Activated naive CD4-positive, alpha-beta T cell treated with anti-CD3 and anti-CD28 coated beads, Interleukin-2, amount 50 U/mL, for 72 hours (primary cell): Measurements from ENCODE around the gene KPNA5. TPM values are rescaled to one million over a fixed set of nuclear protein-coding genes. Genes with fewer than 3 reads are reported as not detected.
"Not testable (repeated sequence)": the region's sequence is repeated elsewhere in the genome, so short reads cannot be mapped to it uniquely, and the experiment has no call there.

Experiments used
- ATAC-seq, 2 donors: fragments of 150-1000 bp; cut with Tn5 transposase; 2 replicates each; pipeline ENCODE4 v1.10.0; 2021; ENCODE audit warnings: mild to moderate bottlenecking in 2 of 2, moderate library complexity in 2 of 2
- DNase-seq, 2 donors: peaks; one replicate each; pipeline ENCODE4 v3.0.0; 2021 to 2022; ENCODE audit warnings: low spot score in 2 of 2
- H3K27ac Mint-ChIP-seq, 2 donors: one replicate each; pipeline ENCODE4 v1.8.0; 2022; ENCODE audit warnings: mild to moderate bottlenecking in 2 of 2, mixed read lengths in 2 of 2
- H3K36me3 Mint-ChIP-seq, 2 donors: one replicate each; pipeline ENCODE4 v1.8.0; 2022; ENCODE audit warnings: mixed read lengths in 2 of 2
- H3K9me3 Mint-ChIP-seq, 2 donors: one replicate each; pipeline ENCODE4 v1.8.0; 2022; ENCODE audit warnings: mixed read lengths in 2 of 2
- total RNA-seq, 2 donors: library from RNA; stranded (reverse); gene quantifications; one replicate each; pipeline ENCODE4 v1.2.3, GENCODE V29; 2022

The KPNA5 gene
- total RNA-seq, 2 donors from 2014 or later, result 7.8 to 8.7 TPM

DNA sequence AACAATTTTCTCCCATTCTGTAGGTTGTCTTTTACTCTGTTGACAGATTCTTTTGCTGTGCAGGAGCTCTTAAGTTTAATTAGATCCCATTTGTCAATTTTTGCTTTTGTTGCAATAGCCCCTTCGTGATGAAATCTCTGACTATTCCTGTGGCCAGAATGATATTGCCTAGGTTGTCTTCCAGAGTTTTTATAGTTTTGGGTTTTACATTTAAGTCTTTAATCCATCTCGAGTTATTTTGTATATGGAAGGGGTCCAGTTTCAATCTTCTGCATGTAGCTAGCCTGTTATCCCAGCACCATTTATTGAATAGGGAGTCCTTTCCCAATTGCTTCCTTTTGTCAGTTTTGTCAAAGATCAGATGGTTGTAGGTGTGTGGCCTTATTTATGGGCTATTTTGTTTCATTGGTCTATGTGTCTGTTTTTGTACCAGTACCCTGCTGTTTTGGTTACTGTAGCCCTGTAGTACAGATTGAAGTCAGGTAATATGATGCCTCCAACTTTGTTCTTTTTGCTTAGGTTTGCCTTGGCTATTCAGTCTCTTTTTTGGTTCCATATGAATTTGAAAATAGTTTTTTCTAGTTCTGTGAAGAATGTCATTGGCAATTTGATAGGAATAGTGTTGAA, 5.6 kb downstream of the KPNA5 start:
- DNase-seq, ATAC-seq, H3K9me3 Mint-ChIP-seq: not testable (repeated sequence)
- Mint-ChIP-seq H3K27ac (peak overlapping the region in 1 of 2 donors; percentile 8), H3K36me3 (peaks cover 7 to 33% of the 10 kb centered on the region in 2 donors)

- no peaks in the 10 kb centered on the region for H3K9me3 Mint-ChIP-seq
- H3K27ac Mint-ChIP-seq, result no peak overlapping the region
- ATAC-seq (no peak), DNase-seq (no peak)
- peaks cover 8 to 29% of the 10 kb centered on the region in 2 donors for H3K36me3 Mint-ChIP-seq
These were observed 10.1 kb downstream of the KPNA5 start for GRCh38 chr6:116691154-116691553.

DNA sequence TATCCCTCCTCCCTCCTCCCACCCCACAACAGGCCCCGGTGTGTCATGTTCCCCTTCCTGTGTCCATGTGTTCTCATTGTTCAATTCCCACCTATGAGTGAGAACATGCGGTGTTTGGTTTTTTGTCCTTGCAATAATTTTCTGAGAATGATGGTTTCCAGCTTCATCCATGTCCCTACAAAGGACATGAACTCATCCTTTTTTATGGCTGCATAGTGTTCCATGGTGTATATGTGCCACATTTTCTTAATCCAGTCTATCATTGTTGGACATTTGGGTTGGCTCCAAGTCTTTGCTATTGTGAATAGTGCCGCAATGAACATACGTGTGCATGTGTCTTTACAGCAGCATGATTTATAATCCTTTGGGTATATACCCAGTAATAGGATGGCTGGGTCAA, 11.9 kb downstream of the KPNA5 start:
- DNase-seq, H3K27ac Mint-ChIP-seq: not testable (repeated sequence)

GRCh38 chr6:116693275-116693674, 12.3 kb downstream of the KPNA5 start:
- H3K27ac Mint-ChIP-seq, ATAC-seq, DNase-seq, H3K9me3 Mint-ChIP-seq: not testable (repeated sequence)
- H3K36me3 Mint-ChIP-seq, result peaks cover 16 to 35% of the 10 kb centered on the region in 2 donors

More for the DNA sequence above, 11.9 kb downstream of the KPNA5 start:
- ATAC-seq, H3K9me3 Mint-ChIP-seq: not testable (repeated sequence)
- H3K36me3 Mint-ChIP-seq, result peaks cover 13 to 31% of the 10 kb centered on the region in 2 donors

GRCh38 chr6:116695401-116695800, 14.4 kb downstream of the KPNA5 start:
- ATAC-seq, result peak; percentile 71 to 78
- DNase-seq, result no peak
- H3K36me3 Mint-ChIP-seq, result peaks cover 20 to 37% of the 10 kb centered on the region in 2 donors
- H3K27ac Mint-ChIP-seq, result no peak overlapping the region
- H3K9me3 Mint-ChIP-seq, result peaks cover 0 to 3% of the 10 kb centered on the region in 2 donors

DNA sequence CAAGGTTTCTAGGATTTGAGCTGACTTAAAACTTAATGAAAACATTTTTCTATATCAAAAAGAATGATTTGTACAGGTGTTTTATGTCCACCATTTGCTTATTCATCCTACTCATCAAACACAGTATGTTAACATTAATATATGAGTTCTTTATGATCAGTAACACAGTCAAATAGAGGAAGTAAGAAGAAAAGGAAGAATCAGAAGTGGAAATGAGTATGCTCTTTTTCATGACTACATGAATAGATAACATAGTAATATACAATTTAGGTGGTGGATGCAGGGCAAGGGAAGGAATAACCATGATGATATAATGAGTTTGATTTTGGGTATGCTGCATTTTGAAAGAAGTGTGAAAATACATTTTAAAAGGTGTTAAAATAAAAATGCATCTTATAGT, 16.5 kb downstream of the KPNA5 start:
- Mint-ChIP-seq H3K36me3 (peaks cover 26 to 42% of the 10 kb centered on the region in 2 donors), H3K27ac (no peak overlapping the region), H3K9me3 (peaks cover 0 to 3% of the 10 kb centered on the region in 2 donors)
- ATAC-seq (no peak), DNase-seq (no peak)

GRCh38 chr6:116703888-116704287, 22.9 kb downstream of the KPNA5 start:
- not testable (repeated sequence) for H3K9me3 Mint-ChIP-seq, ATAC-seq, DNase-seq, H3K27ac Mint-ChIP-seq
- peaks cover 10 to 15% of the 10 kb centered on the region in 2 donors for H3K36me3 Mint-ChIP-seq

- no peak overlapping the region for H3K27ac Mint-ChIP-seq
- H3K9me3 Mint-ChIP-seq, result no peaks in the 10 kb centered on the region
- DNase-seq (no peak), ATAC-seq (no peak)
- H3K36me3 Mint-ChIP-seq, result peaks cover 5 to 6% of the 10 kb centered on the region in 2 donors
These were observed 24.9 kb downstream of the KPNA5 start for GRCh38 chr6:116705917-116706316.

DNA sequence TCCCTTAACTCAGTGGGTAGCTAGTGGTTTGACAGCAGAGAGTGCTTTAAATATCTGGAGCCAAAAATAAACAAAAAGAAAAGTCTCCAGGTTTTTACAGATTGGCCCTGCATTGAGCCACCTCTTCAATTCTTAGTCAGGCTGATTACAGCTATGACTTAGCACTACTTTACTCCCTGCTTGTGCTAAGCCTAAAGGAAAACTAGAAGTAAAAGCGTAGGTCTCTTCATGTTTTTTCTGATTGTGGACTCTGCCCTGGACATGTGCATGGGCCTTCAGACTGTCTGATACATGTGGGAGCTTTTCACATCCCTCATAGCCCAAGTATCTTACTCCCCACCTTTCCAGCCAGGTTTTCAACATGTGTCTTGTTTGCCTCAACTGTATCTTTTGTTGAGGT, 33.3 kb downstream of the KPNA5 start:
- peak overlapping the region in 1 of 2 donors; percentile 15 for H3K27ac Mint-ChIP-seq
- no peak for ATAC-seq
- H3K36me3 Mint-ChIP-seq, result peaks cover 9 to 24% of the 10 kb centered on the region in 2 donors
- H3K9me3 Mint-ChIP-seq, result no peaks in the 10 kb centered on the region
- DNase-seq, result no peak

- H3K9me3 Mint-ChIP-seq, result no peaks in the 10 kb centered on the region
- ATAC-seq, result no peak
- H3K36me3 Mint-ChIP-seq, result peaks cover 9 to 26% of the 10 kb centered on the region in 2 donors
- peak overlapping the region in 1 of 2 donors; percentile 15 for H3K27ac Mint-ChIP-seq
- DNase-seq, result no peak
These were observed 33.8 kb downstream of the KPNA5 start for GRCh38 chr6:116714761-116715160.

DNA sequence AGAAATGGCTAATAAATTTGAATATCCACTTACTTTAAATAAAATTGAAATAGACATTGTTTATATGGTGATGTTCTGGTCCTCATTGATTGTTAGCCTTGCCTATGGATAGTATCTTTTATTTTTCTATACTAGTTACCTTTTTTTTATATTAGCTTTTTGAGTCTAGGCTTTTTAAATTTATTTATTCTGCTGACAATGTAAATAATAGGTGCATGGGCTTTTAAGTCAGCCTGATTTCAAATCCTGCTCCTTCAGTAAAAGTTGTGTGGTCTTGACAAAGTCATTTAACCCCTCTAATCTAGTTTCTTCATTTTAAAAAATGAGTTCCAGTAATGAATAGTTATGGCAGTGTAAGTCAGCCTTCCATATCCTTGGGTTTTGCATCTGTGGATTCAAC, 45.9 kb downstream of the KPNA5 start:
- H3K36me3 Mint-ChIP-seq, result peaks cover 5 to 49% of the 10 kb centered on the region in 2 donors
- H3K9me3 Mint-ChIP-seq, result no peaks in the 10 kb centered on the region
- DNase-seq, result no peak
- no peak overlapping the region for H3K27ac Mint-ChIP-seq
- no peak for ATAC-seq

DNA sequence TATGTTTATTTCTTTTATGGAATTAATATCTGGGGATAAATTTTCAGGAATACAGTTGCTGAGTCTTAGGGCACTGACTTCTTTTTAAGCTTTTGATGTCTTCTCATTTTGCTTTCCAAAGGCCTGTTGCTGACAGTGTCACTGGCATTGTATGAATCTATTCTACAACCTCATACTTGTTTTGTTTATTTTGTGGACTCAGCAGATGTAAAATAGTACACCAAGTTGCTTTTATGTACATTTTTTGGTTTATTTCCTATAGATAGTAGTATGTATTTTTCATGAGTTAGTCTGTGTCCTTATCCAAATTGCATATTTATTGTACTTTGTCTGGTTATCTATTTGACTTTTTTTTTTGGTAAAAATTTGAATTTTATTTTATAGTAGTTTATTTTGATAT, 49.5 kb downstream of the KPNA5 start:
- Mint-ChIP-seq H3K27ac (no peak overlapping the region), H3K36me3 (peaks cover 5 to 39% of the 10 kb centered on the region in 2 donors), H3K9me3 (peaks cover 0 to 4% of the 10 kb centered on the region in 2 donors)
- DNase-seq (no peak), ATAC-seq (no peak)

DNA sequence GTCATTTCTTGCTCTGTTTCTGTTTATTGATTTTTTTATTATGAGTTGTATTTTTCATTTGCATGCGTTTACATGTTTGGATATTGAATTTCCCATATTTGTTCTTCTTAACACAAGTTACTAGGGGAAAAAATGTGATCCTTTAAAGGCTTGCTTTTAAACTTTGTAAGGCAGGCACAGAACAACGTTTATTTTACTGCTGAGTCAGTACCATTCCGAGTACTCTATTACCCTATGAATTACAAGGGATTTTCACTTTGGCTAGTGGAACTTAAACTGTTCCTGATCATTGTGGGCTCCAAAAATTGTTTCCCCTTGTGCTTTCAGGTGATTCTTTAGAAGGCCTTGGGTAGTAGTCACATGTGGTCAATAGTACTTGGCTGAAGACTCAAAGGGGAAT, 56.0 kb downstream of the KPNA5 start:
- Mint-ChIP-seq H3K27ac (no peak overlapping the region), H3K36me3 (peaks cover 29 to 30% of the 10 kb centered on the region in 2 donors), H3K9me3 (peaks cover 20 to 24% of the 10 kb centered on the region in 2 donors)
- ATAC-seq (no peak), DNase-seq (no peak)

DNA sequence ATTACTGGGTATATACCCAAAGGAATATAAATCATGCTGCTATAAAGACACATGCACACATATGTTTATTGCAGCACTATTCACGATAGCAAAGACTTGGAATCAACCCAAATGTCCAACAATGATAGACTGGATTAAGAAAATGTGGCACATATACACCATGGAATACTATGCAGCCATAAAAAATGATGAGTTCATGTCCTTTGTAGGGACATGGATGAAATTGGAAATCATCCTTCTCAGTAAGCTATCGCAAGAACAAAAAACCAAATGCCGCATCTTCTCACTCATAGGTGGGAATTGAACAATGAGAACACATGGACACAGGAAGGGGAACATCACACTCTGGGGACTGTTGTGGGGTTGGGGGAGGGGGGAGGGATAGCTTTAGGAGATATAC, 59.5 kb downstream of the KPNA5 start:
- DNase-seq, H3K27ac Mint-ChIP-seq, ATAC-seq: not testable (repeated sequence)
- Mint-ChIP-seq H3K9me3 (peaks cover 27 to 33% of the 10 kb centered on the region in 2 donors), H3K36me3 (peaks cover 17 to 38% of the 10 kb centered on the region in 2 donors)

DNA sequence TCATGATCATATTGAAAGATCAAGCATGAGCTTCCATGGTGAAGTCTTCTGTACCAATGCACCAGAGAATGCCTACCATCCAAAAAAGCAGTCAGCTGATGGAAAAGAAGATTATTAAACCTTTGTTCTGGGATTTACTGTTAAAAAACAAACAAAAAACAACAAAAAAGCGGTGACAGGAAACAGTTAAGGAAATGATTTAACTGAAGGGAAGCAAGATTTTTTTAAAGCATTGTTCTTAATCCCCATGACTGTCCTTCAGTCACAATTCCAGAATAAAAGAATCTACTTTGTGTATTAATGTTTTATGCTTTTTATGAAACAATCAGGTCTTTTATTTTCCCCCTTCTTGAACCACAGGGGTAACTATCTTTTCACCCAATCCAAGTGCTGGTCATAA, 60.6 kb downstream of the KPNA5 start:
- peaks cover 16 to 29% of the 10 kb centered on the region in 2 donors for H3K36me3 Mint-ChIP-seq
- DNase-seq, result no peak
- ATAC-seq, result no peak
- H3K9me3 Mint-ChIP-seq, result peaks cover 21 to 26% of the 10 kb centered on the region in 2 donors
- H3K27ac Mint-ChIP-seq, result no peak overlapping the region

- no peak for DNase-seq
- H3K27ac Mint-ChIP-seq, result no peak overlapping the region
- H3K9me3 Mint-ChIP-seq, result peaks cover 8 to 12% of the 10 kb centered on the region in 2 donors
- ATAC-seq, result no peak
- peaks cover 0 to 10% of the 10 kb centered on the region in 2 donors for H3K36me3 Mint-ChIP-seq
These were observed 64.2 kb downstream of the KPNA5 start for GRCh38 chr6:116745176-116745575.

- ATAC-seq, result peak in 1 of 2 donors; percentile 33
- Mint-ChIP-seq H3K9me3 (no peaks in the 10 kb centered on the region), H3K36me3 (peaks cover 8 to 12% of the 10 kb centered on the region in 2 donors), H3K27ac (no peak overlapping the region)
- DNase-seq, result no peak
These were observed 80.8 kb downstream of the KPNA5 start for GRCh38 chr6:116761779-116762178.

- no peaks in the 10 kb centered on the region for H3K9me3 Mint-ChIP-seq
- ATAC-seq, result no peak
- H3K36me3 Mint-ChIP-seq, result peaks cover 8 to 12% of the 10 kb centered on the region in 2 donors
- DNase-seq, result no peak
- no peak overlapping the region for H3K27ac Mint-ChIP-seq
These were observed 81.2 kb downstream of the KPNA5 start for GRCh38 chr6:116762235-116762634.
